AG04449 (cell line): Measurements from ENCODE around the gene CAPN11.

Experiments
- CTCF ChIA-PET: fragments of 350-600 bp; formaldehyde crosslinking; extraction: SDS; loops from one replicate; lab custom pipeline; 2021; ENCODE audit warnings: antibody characterized with exemption; lab: Yijun Ruan, JAX
- POLR2A ChIA-PET: fragments of 400-600, 350-600 bp; formaldehyde crosslinking; extraction: SDS; loops from one replicate; lab custom pipeline; 2020; ENCODE audit warnings: antibody characterized with exemption, inconsistent platforms; lab: Yijun Ruan, JAX
- DNase-seq: peaks from one replicate; pipeline ENCODE4 v3.0.0-alpha.2; 2010; ENCODE audit warnings: low read depth, low spot score
- H3K4me3 ChIP-seq: 2 replicates; pipeline ENCODE4 v1.5.1; 2011; ENCODE audit warnings: low read depth, mild to moderate bottlenecking, control low read depth, low read length
- TF ChIP-seq, protein P1 (sequence below): IDR thresholded peaks from one replicate; pipeline ENCODE4 v1.5.1; 2011; ENCODE audit warnings: mild to moderate bottlenecking, moderate library complexity, low read length, control low read depth, inconsistent platforms; ENCODE audit not compliant: insufficient read depth; ENCODE audit errors: missing control alignments

The CAPN11 gene

DNA sequence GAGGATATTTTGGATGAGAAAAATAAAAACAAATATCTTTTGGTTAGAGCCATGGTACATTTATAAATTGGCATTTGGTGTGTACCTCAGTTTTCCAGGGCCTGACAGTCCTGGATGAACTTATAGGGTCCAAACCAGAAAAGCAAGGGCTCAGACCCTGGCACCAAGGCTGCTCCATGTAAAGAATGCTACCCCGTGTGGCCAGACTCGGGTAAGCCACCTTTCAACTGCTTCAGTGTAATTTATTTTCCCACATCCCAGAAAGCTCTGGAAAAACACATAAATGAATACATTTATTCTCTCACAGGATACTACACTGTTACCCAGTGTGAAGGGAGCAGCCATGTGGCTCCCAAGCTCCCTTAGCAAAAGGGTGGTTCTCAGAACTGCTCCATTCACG is 45.2 kb upstream of the CAPN11 start:
- ChIA-PET CTCF (interaction anchor here (1.0 to 15.2 kb wide), 3 partner anchors 14 to 143 kb away, joined by 3 to 196 read pairs (median 5); no protein-coding TSS in a partner anchor), POLR2A (no interaction called here)
- no peak overlapping the region for H3K4me3 ChIP-seq
- TF ChIP-seq, protein P1, sequence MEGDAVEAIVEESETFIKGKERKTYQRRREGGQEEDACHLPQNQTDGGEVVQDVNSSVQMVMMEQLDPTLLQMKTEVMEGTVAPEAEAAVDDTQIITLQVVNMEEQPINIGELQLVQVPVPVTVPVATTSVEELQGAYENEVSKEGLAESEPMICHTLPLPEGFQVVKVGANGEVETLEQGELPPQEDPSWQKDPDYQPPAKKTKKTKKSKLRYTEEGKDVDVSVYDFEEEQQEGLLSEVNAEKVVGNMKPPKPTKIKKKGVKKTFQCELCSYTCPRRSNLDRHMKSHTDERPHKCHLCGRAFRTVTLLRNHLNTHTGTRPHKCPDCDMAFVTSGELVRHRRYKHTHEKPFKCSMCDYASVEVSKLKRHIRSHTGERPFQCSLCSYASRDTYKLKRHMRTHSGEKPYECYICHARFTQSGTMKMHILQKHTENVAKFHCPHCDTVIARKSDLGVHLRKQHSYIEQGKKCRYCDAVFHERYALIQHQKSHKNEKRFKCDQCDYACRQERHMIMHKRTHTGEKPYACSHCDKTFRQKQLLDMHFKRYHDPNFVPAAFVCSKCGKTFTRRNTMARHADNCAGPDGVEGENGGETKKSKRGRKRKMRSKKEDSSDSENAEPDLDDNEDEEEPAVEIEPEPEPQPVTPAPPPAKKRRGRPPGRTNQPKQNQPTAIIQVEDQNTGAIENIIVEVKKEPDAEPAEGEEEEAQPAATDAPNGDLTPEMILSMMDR = peak; percentile 11
- no peak for DNase-seq

DNA sequence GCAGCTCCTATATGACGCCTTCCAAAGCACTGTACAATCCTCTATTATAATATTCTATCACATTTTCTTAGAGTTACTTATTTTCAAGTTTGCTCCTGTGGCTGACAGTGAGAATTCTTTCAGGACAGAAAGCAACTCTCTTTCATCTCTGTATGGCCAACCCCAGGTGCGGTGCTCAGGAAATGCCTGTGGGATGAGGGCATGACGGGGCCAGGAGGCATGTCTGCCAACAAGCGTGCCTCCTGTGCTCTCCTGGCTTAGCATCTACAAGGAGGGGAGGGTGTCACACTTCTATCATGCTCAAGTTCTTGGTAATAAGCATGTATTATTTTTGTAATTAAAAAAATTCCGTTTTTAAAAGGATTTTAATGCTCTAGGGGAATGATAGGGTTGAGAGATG is 42.8 kb upstream of the CAPN11 start:
- ChIA-PET CTCF (interaction anchor here (0.7 to 15.2 kb wide), 6 partner anchors 8 to 105 kb away, joined by 3 to 196 read pairs (median 4); no protein-coding TSS in a partner anchor), POLR2A (interaction anchor here (1.4 kb wide), 1 partner anchor 19 kb away, joined by 4 read pairs; no protein-coding TSS in a partner anchor)

DNA sequence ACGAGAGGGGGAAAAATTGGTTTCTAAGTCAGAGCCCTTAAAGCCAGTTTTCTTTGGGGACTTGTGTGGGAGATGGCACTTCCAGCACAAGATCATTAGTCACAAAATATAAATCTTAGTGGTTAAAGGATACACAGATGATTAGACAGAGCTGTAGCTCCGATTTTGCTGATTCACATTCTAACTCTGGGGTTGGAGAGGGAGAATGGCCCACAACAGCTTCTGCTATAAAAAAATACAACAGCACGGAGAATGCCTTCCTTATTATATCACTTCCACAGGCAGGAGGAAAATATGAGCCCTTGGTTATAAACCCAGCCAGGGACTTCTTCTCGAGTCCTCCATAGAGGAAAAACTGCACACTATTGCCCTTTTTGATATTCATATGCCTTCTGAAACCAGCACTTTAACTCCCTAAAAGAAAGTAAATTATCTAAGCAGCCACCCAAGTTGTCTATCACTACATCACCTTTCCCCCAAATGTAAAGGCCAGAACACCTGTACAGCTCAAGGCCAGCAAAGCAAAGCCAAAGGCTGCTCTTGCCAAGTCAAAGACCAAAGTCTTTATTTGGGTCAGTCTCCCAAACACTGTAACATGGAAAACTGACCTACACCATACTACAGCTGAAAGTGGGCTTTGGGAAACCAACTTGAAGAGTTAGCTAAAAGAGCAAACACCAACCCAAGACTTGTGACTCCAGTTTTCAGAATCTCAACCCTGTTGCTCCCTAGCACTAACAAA is 41.8 kb upstream of the CAPN11 start:
- peak; percentile 74 for DNase-seq
- peak overlapping the region; percentile 19; the same call in 1 of the 2 replicates for H3K4me3 ChIP-seq
- TF ChIP-seq, protein P1 = no peak
- ChIA-PET CTCF (interaction anchor here (0.7 to 15.2 kb wide), 8 partner anchors 7 to 121 kb away, joined by 3 to 196 read pairs (median 3); no protein-coding TSS in a partner anchor), POLR2A (interaction anchor here (0.7 to 1.4 kb wide), 2 partner anchors 9 to 20 kb away, joined by 3 to 4 read pairs; no protein-coding TSS in a partner anchor)

More for the DNA sequence above, 42.8 kb upstream of the CAPN11 start:
- no peak overlapping the region for H3K4me3 ChIP-seq
- DNase-seq = no peak
- TF ChIP-seq, protein P1 = no peak

DNA sequence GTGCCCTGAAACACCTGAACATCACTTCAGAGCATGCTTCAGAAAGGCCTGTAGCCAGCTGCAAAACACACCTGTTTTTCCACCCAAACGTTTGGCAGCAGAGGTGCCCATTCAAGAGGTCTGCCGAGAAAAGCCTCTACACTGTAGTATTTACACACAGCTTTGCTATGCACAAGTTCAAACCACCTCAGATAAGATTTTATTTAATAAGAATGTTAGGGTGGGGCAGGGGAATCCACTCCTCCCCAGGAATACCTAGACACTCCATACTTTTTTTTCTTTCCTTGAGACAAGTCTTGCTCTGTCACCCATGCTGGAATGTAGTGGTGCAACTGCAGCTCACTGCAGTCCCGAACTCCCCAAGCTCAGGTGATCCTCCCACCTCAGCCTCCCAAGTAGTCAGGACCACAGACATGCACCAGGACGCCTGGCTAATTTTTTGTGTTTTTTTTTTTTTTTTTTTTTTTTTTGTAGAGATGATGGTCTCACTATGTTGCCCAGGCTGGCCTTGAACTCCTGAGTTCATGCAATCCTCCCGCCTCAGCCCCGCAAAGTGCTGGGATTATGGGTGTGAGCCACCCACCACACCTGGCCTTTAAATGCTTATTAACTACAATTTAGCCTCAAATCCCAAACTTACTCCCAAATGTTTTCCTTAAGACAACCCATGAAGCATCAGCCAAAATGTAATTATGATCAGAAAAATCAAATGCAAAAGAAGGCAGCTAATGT is 41.1 kb upstream of the CAPN11 start:
- DNase-seq = no peak
- TF ChIP-seq, protein P1 = no peak
- CTCF ChIA-PET = interaction anchor here (0.6 to 15.2 kb wide), 9 partner anchors 18 to 393 kb away, joined by 3 to 196 read pairs (median 3); no protein-coding TSS in a partner anchor
- POLR2A ChIA-PET = no interaction called here
- H3K4me3 ChIP-seq = no peak overlapping the region

DNA sequence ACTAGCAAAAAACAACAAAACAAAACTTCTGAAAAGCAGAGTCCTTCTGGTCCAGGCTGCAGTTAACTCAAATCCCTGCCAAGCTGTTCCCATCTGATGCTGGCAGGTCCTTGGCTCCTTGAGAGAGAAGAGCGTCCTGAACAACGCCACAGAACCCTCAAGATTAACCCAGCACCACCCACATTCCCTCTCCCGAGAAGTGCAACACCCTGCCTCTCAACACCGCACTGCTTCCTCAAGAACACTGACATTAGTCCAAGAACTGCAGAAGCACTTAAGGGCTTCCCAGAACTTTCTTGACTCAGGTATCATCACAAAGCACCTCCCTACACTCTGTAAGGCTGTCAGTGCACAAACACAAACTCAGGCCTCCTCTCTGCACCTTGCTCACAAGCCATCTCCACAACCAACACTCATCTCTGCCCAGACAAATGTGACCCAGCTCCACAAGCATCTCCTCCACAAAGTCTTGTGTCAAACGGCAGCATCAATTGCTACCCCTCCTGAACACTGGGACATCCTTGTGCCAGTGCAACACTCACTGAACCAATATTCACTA is 38.8 kb upstream of the CAPN11 start:
- ChIA-PET CTCF (interaction anchor here (15.2 kb wide), 1 partner anchor 21 kb away, joined by 196 read pairs; no protein-coding TSS in a partner anchor), POLR2A (no interaction called here)
- no peak overlapping the region for H3K4me3 ChIP-seq
- TF ChIP-seq, protein P1 = no peak
- DNase-seq = no peak
